GM12864 (cell line): ENCODE data around the gene YOD1.
"Not testable (repeated sequence)": the region's sequence is repeated elsewhere in the genome, so short reads cannot be mapped to it uniquely, and the experiment has no call there.

Experiments used
- DNase-seq: peaks from one replicate; pipeline ENCODE4 v3.0.0-alpha.2; 2011; ENCODE audit warnings: low read depth
- H3K4me3 ChIP-seq: 2 replicates; pipeline ENCODE4 v1.5.1; 2011; ENCODE audit warnings: mild to moderate bottlenecking, low read depth, low read length, control low read depth
- CTCF ChIP-seq: IDR thresholded peaks from 2 replicates; pipeline ENCODE4 v1.5.1; 2011; ENCODE audit warnings: low read depth, mild to moderate bottlenecking, moderate library complexity, low read length, control low read depth, inconsistent platforms; ENCODE audit errors: missing control alignments

Gene YOD1

GRCh38 chr1:207049054-207049453, 2.0 kb downstream of the YOD1 start:
- H3K4me3 ChIP-seq = no peak overlapping the region; the same call in 1 of the 2 replicates
- DNase-seq = no peak
- no peak for TF ChIP-seq CTCF

DNA sequence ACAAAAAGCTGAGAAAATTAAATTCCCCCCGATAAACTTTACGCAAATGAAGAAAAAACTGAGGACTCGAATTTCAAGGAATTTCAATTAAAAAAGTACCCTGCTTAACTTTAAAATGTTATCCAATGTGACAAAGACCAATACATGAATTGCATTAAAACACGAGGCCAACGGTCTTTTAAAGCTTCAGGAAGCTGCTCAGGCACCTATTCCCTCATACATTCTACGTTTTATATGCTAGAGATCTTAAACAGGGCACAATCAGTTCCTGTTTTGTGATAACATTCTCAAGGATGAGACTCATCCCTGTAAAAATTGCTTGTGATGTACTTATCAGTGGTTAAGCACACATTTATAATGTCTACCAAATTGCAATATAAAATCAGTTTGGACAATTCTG, 3.0 kb downstream of the YOD1 start:
- no peak for TF ChIP-seq CTCF
- DNase-seq = no peak
- H3K4me3 ChIP-seq = no peak overlapping the region

- no peak overlapping the region for H3K4me3 ChIP-seq
- DNase-seq = no peak
- TF ChIP-seq CTCF = no peak
Measured at GRCh38 chr1:207047505-207047904, 3.5 kb downstream of the YOD1 start.

- no peak for TF ChIP-seq CTCF
- no peak overlapping the region for H3K4me3 ChIP-seq
- DNase-seq = no peak
Measured at GRCh38 chr1:207045453-207045852, 5.6 kb downstream of the YOD1 start.

DNA sequence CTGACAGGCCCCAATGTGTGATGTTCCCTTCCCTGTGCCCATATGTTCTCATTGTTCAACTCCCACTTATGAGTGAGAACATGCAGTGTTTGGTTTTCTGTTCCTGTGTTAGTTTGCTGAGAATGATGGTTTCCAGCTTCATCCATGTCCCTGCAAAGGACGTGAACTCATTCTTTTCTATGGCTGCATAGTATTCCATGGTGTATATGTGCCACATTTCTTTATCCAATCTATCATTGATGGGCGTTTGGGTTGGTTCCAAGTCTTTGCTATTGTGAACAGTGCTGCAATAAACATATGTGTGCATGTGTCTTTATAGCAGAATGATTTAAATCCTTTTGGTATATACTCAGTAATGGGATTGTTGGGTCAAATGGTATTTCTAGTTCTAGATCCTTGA, 9.6 kb downstream of the YOD1 start:
- H3K4me3 ChIP-seq, DNase-seq: not testable (repeated sequence)

- no peak for DNase-seq
- TF ChIP-seq CTCF = no peak
- H3K4me3 ChIP-seq = no peak overlapping the region
Measured at GRCh38 chr1:207040181-207040533, 10.9 kb downstream of the YOD1 start.

DNA sequence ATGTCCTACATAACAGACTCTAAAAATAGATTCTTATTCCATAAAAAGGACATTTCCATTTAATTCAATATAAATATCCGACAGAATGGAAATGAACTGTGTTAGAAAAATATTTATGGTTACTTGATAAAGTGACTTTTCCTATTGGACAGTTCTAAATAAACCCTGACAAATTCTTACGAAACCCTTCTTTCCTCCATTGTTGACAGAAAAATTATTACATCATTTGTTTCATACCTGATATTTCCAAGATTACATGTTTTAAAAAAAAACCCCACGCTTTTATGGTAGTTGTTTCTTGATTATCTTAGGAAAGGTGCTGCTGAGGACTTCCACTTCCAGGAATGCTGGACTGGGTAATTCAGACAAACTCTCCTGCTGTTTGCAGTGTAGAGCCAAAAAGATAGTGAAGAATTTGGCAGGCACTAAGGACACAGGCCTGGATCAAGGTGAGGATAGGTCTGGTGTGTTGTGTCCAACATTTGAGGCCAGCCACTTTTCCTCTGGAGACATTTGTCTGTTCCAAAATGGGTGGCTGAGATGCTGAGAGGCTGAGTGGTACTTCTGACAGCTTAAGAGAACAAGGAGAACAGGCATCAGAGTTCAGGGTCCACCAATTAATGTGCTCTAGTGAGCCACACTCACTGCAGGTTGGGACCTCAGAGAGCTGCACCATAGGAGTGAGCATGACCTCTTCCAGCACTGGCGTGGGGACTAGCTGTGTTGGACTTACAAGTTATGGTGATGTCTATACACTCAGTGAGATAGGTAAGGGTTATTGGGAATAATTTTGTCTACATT, 11.4 kb downstream of the YOD1 start:
- TF ChIP-seq CTCF = no peak
- no peak overlapping the region for H3K4me3 ChIP-seq

More for the DNA sequence above, 11.4 kb downstream of the YOD1 start:
- no peak for DNase-seq
